GM18909 (cell line): ENCODE measurements around the gene SMPD2.

ENCODE experiments used
- ATAC-seq: cut with Tn5 transposase; IDR thresholded peaks from one replicate; pipeline ENCODE4 v1.9.1; 2021; ENCODE audit warnings: mild to moderate bottlenecking; ENCODE audit not compliant: unreplicated experiment, poor library complexity

The SMPD2 gene

GRCh38 chr6:109440331-109441068 lies at the start of gene SMPD2, which contains the start of gene PPIL6:
Gene SMPD2 (plus strand): TSS chr6:109440724. CDS start chr6:109441122, 398 bp downstream.
Gene PPIL6 (minus strand): TSS chr6:109440628. CDS start chr6:109440590, 38 bp downstream.
- ATAC-seq: peak; percentile 90

- no peak for ATAC-seq
Observed at GRCh38 chr6:109393157-109393885, 47.2 kb upstream of the SMPD2 start.

GRCh38 chr6:109393886-109394281 lies 46.6 kb upstream of the SMPD2 start:
- no peak for ATAC-seq

GRCh38 chr6:109396046-109396718 lies 44.3 kb upstream of the SMPD2 start:
- no peak for ATAC-seq

GRCh38 chr6:109397020-109397419 lies 43.5 kb upstream of the SMPD2 start:
- no peak for ATAC-seq

- no peak for ATAC-seq
Observed at GRCh38 chr6:109406196-109406595, 34.3 kb upstream of the SMPD2 start.

- no peak for ATAC-seq
Observed at GRCh38 chr6:109411034-109411433, 29.5 kb upstream of the SMPD2 start.

GRCh38 chr6:109417646-109418045 lies 22.9 kb upstream of the SMPD2 start:
- no peak for ATAC-seq

- ATAC-seq: no peak
Observed at GRCh38 chr6:109420751-109421150, 19.8 kb upstream of the SMPD2 start.

GRCh38 chr6:109421184-109421583 lies 19.3 kb upstream of the SMPD2 start:
- no peak for ATAC-seq

- no peak for ATAC-seq
Observed at GRCh38 chr6:109424946-109425345, 15.6 kb upstream of the SMPD2 start.

GRCh38 chr6:109428889-109429477 lies 11.5 kb upstream of the SMPD2 start:
- ATAC-seq: no peak

- ATAC-seq: no peak
Observed at GRCh38 chr6:109429496-109429895, 11.0 kb upstream of the SMPD2 start.

GRCh38 chr6:109434456-109434855 lies 6.1 kb upstream of the SMPD2 start:
- ATAC-seq: no peak

- no peak for ATAC-seq
Observed at GRCh38 chr6:109436041-109436440, 4.5 kb upstream of the SMPD2 start.

GRCh38 chr6:109441069-109441816 lies 719 bp downstream of the SMPD2 start:
- peak; percentile 19 for ATAC-seq

- no peak for ATAC-seq
Observed at GRCh38 chr6:109442393-109442924, 1.9 kb downstream of the SMPD2 start.

- ATAC-seq: no peak
Observed at GRCh38 chr6:109443425-109443950, 3.0 kb downstream of the SMPD2 start.

GRCh38 chr6:109445382-109445781 lies 4.9 kb downstream of the SMPD2 start:
- ATAC-seq: no peak
